HEK293 (cell line): ENCODE results near the gene PEX14.

Experiments used
- CTCF ChIA-PET: fragments of 350-600 bp; formaldehyde crosslinking; extraction: SDS; loops from one replicate; lab custom pipeline; 2021; ENCODE audit warnings: antibody characterized with exemption; lab: Yijun Ruan, JAX
- POLR2A ChIA-PET: fragments of 300-600 bp; formaldehyde crosslinking; extraction: SDS; loops from one replicate; lab custom pipeline; 2020; ENCODE audit warnings: antibody characterized with exemption, inconsistent platforms; lab: Yijun Ruan, JAX
- H3K27ac ChIP-seq: fragments of 200-500 bp; sonication (Bioruptor generic); 2 replicates; pipeline ENCODE4 v1.5.1; 2014; ENCODE audit warnings: low read depth, low read length, control low read depth, inconsistent platforms; ENCODE audit errors: extremely low read depth
- H3K36me3 ChIP-seq, 2 experiments: fragments of 200-500 bp in 1 of 2; sonication (Bioruptor generic) in 1 of 2; 1 replicate in 1 of 2; 2 replicates in 1 of 2; pipeline ENCODE4 v1.5.1; 2014 to 2017; ENCODE audit warnings: inconsistent platforms in 2 of 2, low read length in 2 of 2; ENCODE audit not compliant: control insufficient read depth in 2 of 2, insufficient read depth in 1 of 2
- H3K4me1 ChIP-seq: fragments of 200-500 bp; sonication (Bioruptor generic); 2 replicates; pipeline ENCODE4 v1.5.1; 2014; ENCODE audit warnings: mild to moderate bottlenecking, low read length, inconsistent platforms; ENCODE audit not compliant: control insufficient read depth, insufficient read depth
- H3K4me3 ChIP-seq: 2 replicates; pipeline ENCODE4 v1.5.1; 2011; ENCODE audit warnings: low read depth, mild to moderate bottlenecking, control low read depth, low read length, moderate library complexity
- H3K9me3 ChIP-seq: fragments of 200-500 bp; sonication (Bioruptor generic); 2 replicates; pipeline ENCODE4 v1.5.1; 2014; ENCODE audit warnings: low read depth, low read length, inconsistent platforms; ENCODE audit not compliant: control insufficient read depth, insufficient read depth
- AEBP2 ChIP-seq: fragments of 450-650 bp; formaldehyde crosslinking; IDR thresholded peaks from 2 replicates; pipeline ENCODE4 v1.5.1; 2016; ENCODE audit warnings: missing biosample characterization, missing genetic modification characterization, borderline replicate concordance
- EGR2 ChIP-seq: fragments of 450-650 bp; formaldehyde crosslinking; IDR thresholded peaks from 2 replicates; pipeline ENCODE4 v1.5.1; 2016; ENCODE audit warnings: low read depth, missing biosample characterization, missing genetic modification characterization
- GLIS2 ChIP-seq: fragments of 450-650 bp; formaldehyde crosslinking; IDR thresholded peaks from 2 replicates; pipeline ENCODE4 v1.5.1; 2016; ENCODE audit warnings: missing biosample characterization, missing genetic modification characterization
- PRDM10 ChIP-seq: fragments of 450-650 bp; formaldehyde crosslinking; IDR thresholded peaks from 2 replicates; pipeline ENCODE4 v1.5.1; 2016; ENCODE audit warnings: missing biosample characterization, missing genetic modification characterization
- SETDB1 ChIP-seq: IDR thresholded peaks from one replicate; pipeline ENCODE4 v1.6.1; 2017; ENCODE audit warnings: mild to moderate bottlenecking, low read length, moderate library complexity, mixed read lengths; ENCODE audit not compliant: insufficient read length
- SP2 ChIP-seq: fragments of 450-650 bp; formaldehyde crosslinking; IDR thresholded peaks from 2 replicates; pipeline ENCODE4 v1.5.1; 2016; ENCODE audit warnings: missing biosample characterization, missing genetic modification characterization
- SP3 ChIP-seq: fragments of 450-650 bp; formaldehyde crosslinking; IDR thresholded peaks from 2 replicates; pipeline ENCODE4 v1.5.1; 2016; ENCODE audit warnings: missing biosample characterization, missing genetic modification characterization
- TRIM28 ChIP-seq: IDR thresholded peaks from 2 replicates; pipeline ENCODE4 v1.6.1; 2011; ENCODE audit warnings: low read length, control low read depth, borderline replicate concordance
- YY2 ChIP-seq: fragments of 450-650 bp; formaldehyde crosslinking; IDR thresholded peaks from 2 replicates; pipeline ENCODE4 v1.5.1; 2016; ENCODE audit warnings: missing biosample characterization, missing genetic modification characterization
- ZFHX2 ChIP-seq: fragments of 450-650 bp; formaldehyde crosslinking; conservative IDR thresholded peaks from 2 replicates; pipeline ENCODE4 v1.5.1; 2016; ENCODE audit warnings: missing biosample characterization, missing genetic modification characterization
- ZNF155 ChIP-seq: fragments of 450-650 bp; formaldehyde crosslinking; IDR thresholded peaks from 2 replicates; pipeline ENCODE4 v1.5.1; 2016; ENCODE audit warnings: missing biosample characterization, missing genetic modification characterization
- ZNF202 ChIP-seq: fragments of 450-650 bp; formaldehyde crosslinking; IDR thresholded peaks from 2 replicates; pipeline ENCODE4 v1.5.1; 2016; ENCODE audit warnings: missing biosample characterization, missing genetic modification characterization, borderline replicate concordance
- ZNF211 ChIP-seq: fragments of 450-650 bp; formaldehyde crosslinking; IDR thresholded peaks from 2 replicates; pipeline ENCODE4 v1.5.1; 2016; ENCODE audit warnings: low read depth, missing biosample characterization, missing genetic modification characterization
- ZNF391 ChIP-seq: fragments of 450-650 bp; formaldehyde crosslinking; IDR thresholded peaks from 2 replicates; pipeline ENCODE4 v1.5.1; 2016; ENCODE audit warnings: low read depth, missing biosample characterization, missing genetic modification characterization, borderline replicate concordance
- ZNF404 ChIP-seq: fragments of 450-650 bp; formaldehyde crosslinking; IDR thresholded peaks from 2 replicates; pipeline ENCODE4 v1.5.1; 2017; ENCODE audit warnings: missing biosample characterization, missing genetic modification characterization
- ZNF571 ChIP-seq: fragments of 450-650 bp; formaldehyde crosslinking; IDR thresholded peaks from 2 replicates; pipeline ENCODE4 v1.5.0; 2017; ENCODE audit warnings: missing biosample characterization, missing genetic modification characterization
- ZNF610 ChIP-seq: fragments of 450-650 bp; formaldehyde crosslinking; IDR thresholded peaks from 2 replicates; pipeline ENCODE4 v1.5.1; 2016; ENCODE audit warnings: missing biosample characterization, missing genetic modification characterization, borderline replicate concordance
- ZNF623 ChIP-seq: fragments of 450-650 bp; formaldehyde crosslinking; IDR thresholded peaks from 2 replicates; pipeline ENCODE4 v1.5.1; 2016; ENCODE audit warnings: missing biosample characterization, missing genetic modification characterization
- ZNF707 ChIP-seq: fragments of 450-650 bp; formaldehyde crosslinking; IDR thresholded peaks from 2 replicates; pipeline ENCODE4 v1.5.1; 2016; ENCODE audit warnings: missing biosample characterization, missing genetic modification characterization
- ZNF843 ChIP-seq: fragments of 450-650 bp; formaldehyde crosslinking; IDR thresholded peaks from 2 replicates; pipeline ENCODE4 v1.5.1; 2016; ENCODE audit warnings: missing biosample characterization, missing genetic modification characterization
- ZXDB ChIP-seq: fragments of 450-650 bp; formaldehyde crosslinking; IDR thresholded peaks from 2 replicates; pipeline ENCODE4 v1.5.1; 2016; ENCODE audit warnings: missing biosample characterization, missing genetic modification characterization
- TF ChIP-seq, protein P1 (sequence below): fragments of 450-650 bp; formaldehyde crosslinking; IDR thresholded peaks from 2 replicates; pipeline ENCODE4 v1.5.1; 2016; ENCODE audit warnings: missing biosample characterization, missing genetic modification characterization
- TF ChIP-seq, protein P2 (sequence below): fragments of 450-650 bp; formaldehyde crosslinking; IDR thresholded peaks from 2 replicates; pipeline ENCODE4 v1.5.1; 2016; ENCODE audit warnings: missing biosample characterization, missing genetic modification characterization

PEX14 gene

DNA sequence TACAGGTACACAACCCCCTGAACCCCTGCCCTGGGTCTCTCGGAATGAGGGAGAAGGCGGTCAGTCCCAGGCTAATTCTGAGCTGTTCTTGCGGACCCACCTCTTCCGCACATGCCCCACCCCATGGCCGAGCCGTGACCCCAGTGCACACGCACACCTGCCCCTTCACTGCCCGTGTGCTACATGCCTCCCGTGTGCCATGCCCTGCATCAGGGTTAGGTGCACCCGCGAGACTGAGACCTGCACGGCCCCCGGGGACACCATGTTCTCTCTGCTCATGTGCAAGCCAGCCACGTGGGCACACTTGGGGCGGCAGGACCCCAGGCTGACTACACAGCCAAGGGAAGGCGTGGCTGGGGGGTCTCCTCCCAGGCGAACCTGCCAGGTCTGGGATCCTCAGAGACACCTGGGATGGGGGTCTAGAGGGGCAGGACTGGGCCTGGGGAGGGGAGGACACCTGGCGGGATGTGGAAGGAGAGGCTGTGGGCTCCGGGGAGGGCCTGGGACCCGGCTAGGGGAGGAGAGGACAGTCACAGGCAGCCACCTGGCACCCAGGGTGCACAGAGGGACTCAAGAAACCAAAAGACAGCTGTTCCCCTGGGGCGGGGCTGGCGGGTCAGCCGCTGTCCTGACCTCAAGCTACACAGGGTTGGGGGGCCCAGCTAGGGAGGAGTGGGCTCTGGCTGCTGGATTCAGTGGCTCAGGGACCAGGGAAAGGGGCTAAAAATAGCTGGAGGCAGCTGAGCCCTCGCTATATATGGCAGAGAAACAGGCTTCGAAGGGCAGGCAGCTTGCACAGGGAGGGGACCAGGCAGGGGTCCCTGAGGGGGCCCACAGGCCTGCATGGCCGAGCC is 188.3 kb downstream of the PEX14 start (continued):
- TF ChIP-seq SP3 (tag by site-specific recombination) = no peak

- CTCF ChIA-PET = interaction anchor here (0.6 kb wide), 1 partner anchor 269 kb away, joined by 4 read pairs; no protein-coding TSS in a partner anchor
- Histone ChIP-seq H3K36me3 (peaks cover 0 to 23% of the 10 kb centered on the region in 2 experiments; a peak in 1 of 3 replicates), H3K4me3 (no peak overlapping the region), H3K27ac (no peak overlapping the region), H3K9me3 (no peaks in the 10 kb centered on the region), H3K4me1 (no peaks in the 10 kb centered on the region)
- no peak for TF ChIP-seq ZNF211
- TF ChIP-seq ZNF391 (tag by site-specific recombination) = no peak
- no peak for TF ChIP-seq SETDB1
- peak; percentile 84 for TF ChIP-seq EGR2 (tag by site-specific recombination)
- TF ChIP-seq, protein P1, sequence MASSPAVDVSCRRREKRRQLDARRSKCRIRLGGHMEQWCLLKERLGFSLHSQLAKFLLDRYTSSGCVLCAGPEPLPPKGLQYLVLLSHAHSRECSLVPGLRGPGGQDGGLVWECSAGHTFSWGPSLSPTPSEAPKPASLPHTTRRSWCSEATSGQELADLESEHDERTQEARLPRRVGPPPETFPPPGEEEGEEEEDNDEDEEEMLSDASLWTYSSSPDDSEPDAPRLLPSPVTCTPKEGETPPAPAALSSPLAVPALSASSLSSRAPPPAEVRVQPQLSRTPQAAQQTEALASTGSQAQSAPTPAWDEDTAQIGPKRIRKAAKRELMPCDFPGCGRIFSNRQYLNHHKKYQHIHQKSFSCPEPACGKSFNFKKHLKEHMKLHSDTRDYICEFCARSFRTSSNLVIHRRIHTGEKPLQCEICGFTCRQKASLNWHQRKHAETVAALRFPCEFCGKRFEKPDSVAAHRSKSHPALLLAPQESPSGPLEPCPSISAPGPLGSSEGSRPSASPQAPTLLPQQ (tag by site-specific recombination) = no peak
- TF ChIP-seq, protein P2, sequence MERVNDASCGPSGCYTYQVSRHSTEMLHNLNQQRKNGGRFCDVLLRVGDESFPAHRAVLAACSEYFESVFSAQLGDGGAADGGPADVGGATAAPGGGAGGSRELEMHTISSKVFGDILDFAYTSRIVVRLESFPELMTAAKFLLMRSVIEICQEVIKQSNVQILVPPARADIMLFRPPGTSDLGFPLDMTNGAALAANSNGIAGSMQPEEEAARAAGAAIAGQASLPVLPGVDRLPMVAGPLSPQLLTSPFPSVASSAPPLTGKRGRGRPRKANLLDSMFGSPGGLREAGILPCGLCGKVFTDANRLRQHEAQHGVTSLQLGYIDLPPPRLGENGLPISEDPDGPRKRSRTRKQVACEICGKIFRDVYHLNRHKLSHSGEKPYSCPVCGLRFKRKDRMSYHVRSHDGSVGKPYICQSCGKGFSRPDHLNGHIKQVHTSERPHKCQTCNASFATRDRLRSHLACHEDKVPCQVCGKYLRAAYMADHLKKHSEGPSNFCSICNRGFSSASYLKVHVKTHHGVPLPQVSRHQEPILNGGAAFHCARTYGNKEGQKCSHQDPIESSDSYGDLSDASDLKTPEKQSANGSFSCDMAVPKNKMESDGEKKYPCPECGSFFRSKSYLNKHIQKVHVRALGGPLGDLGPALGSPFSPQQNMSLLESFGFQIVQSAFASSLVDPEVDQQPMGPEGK = peak; percentile 32; the same call in 1 of the 2 replicates
- TF ChIP-seq GLIS2 = no peak; the same call in 1 of the 2 replicates
- no peak for TF ChIP-seq PRDM10 (tag by site-specific recombination)
- TF ChIP-seq TRIM28 = 0 out of 2 replicates have a peak, but pooled peaks have one; percentile 40
- TF ChIP-seq ZFHX2 (tag by site-specific recombination) = peak; percentile 83
- POLR2A ChIA-PET = no interaction called here
Observed at GRCh38 chr1:10663678-10664035, 188.9 kb downstream of the PEX14 start.

- POLR2A ChIA-PET = no interaction called here
- Histone ChIP-seq H3K4me1 (no peaks in the 10 kb centered on the region), H3K27ac (no peak overlapping the region), H3K4me3 (no peak overlapping the region), H3K9me3 (no peaks in the 10 kb centered on the region), H3K36me3 (peaks cover 0 to 17% of the 10 kb centered on the region in 2 experiments; a peak in 1 of 3 replicates)
- CTCF ChIA-PET = interaction anchor here (0.6 kb wide), 1 partner anchor 269 kb away, joined by 4 read pairs; no protein-coding TSS in a partner anchor
- TF ChIP-seq ZNF707 (no peak), ZNF404 (tag by site-specific recombination) (no peak), ZNF610 (no peak), ZNF843 (tag by site-specific recombination) (no peak), EGR2 (tag by site-specific recombination) (no peak), ZNF155 (tag by site-specific recombination) (no peak), SP2 (tag by site-specific recombination) (no peak), ZNF571 (no peak), ZNF202 (tag by site-specific recombination) (no peak), AEBP2 (tag by site-specific recombination) (no peak), ZNF623 (tag by site-specific recombination) (no peak), YY2 (tag by site-specific recombination) (no peak), ZXDB (tag by site-specific recombination) (no peak)
Observed at GRCh38 chr1:10664251-10664650, 189.5 kb downstream of the PEX14 start.
